IMR-90 (cell line): ENCODE results near the gene ARHGEF40. TPM values are rescaled to one million over a fixed set of nuclear protein-coding genes. Genes with fewer than 3 reads are reported as not detected.

Source experiments
- ATAC-seq: fragments of 200-7000 bp; cut with Tn5 transposase; 2 replicates; pipeline ENCODE4 v1.9.1; 2020; ENCODE audit warnings: low read depth, mild to moderate bottlenecking, moderate library complexity
- BruUV-seq: library from RNA; stranded (reverse); fragments of 400-500 nt; replicated peaks from 2 replicates; lab custom pipeline; 2021; lab: Mats Ljungman, UMichigan
- CTCF ChIA-PET: fragments of 300-600 bp; formaldehyde crosslinking; extraction: SDS; loops from one replicate; lab custom pipeline; 2021; ENCODE audit warnings: antibody characterized with exemption; lab: Yijun Ruan, JAX
- POLR2A ChIA-PET: fragments of 300-600 bp; sonication (Branson Sonifier 250); formaldehyde crosslinking; loops from one replicate; lab custom pipeline; 2022; ENCODE audit warnings: antibody characterized with exemption; ENCODE audit not compliant: unreplicated experiment; lab: Charles Lee
- DNase-seq: peaks from one replicate; pipeline ENCODE4 v3.0.0; 2013
- H2AFZ ChIP-seq: replicated peaks from 2 replicates; pipeline ENCODE3; 2013; ENCODE audit warnings: low read length, mild to moderate bottlenecking; ENCODE audit not compliant: poor library complexity
- H2AK5ac ChIP-seq: 2 replicates; pipeline ENCODE4 v1.6.1; 2013; ENCODE audit warnings: low read depth, low read length, inconsistent platforms
- H2AK9ac ChIP-seq: replicated peaks from 2 replicates; pipeline ENCODE3; 2013; ENCODE audit warnings: mild to moderate bottlenecking, low read depth, low read length, moderate library complexity; ENCODE audit not compliant: poor library complexity
- H2BK120ac ChIP-seq: 2 replicates; pipeline ENCODE4 v1.6.1; 2013; ENCODE audit warnings: low read depth, low read length, inconsistent platforms
- H2BK15ac ChIP-seq: 3 replicates; pipeline ENCODE4 v1.6.1; 2013; ENCODE audit warnings: low read depth, low read length, inconsistent platforms
- H2BK20ac ChIP-seq: 2 replicates; pipeline ENCODE4 v1.6.1; 2013; ENCODE audit warnings: low read depth, mild to moderate bottlenecking, inconsistent platforms, low read length, moderate library complexity
- H2BK5ac ChIP-seq: 2 replicates; pipeline ENCODE4 v1.6.1; 2013; ENCODE audit warnings: mild to moderate bottlenecking, low read depth, low read length, inconsistent platforms; ENCODE audit not compliant: poor library complexity, severe bottlenecking
- H3K14ac ChIP-seq: replicated peaks from 2 replicates; pipeline ENCODE4 v1.6.1; 2013; ENCODE audit warnings: low read depth, low read length, inconsistent platforms
- H3K18ac ChIP-seq: 2 replicates; pipeline ENCODE4 v1.6.1; 2013; ENCODE audit warnings: low read depth, low read length, control low read depth
- H3K23ac ChIP-seq: 2 replicates; pipeline ENCODE4 v1.6.1; 2013; ENCODE audit warnings: low read depth, low read length, inconsistent platforms
- H3K27ac ChIP-seq: 2 replicates; pipeline ENCODE4 v1.5.1; 2013; ENCODE audit warnings: mild to moderate bottlenecking, control low read depth, low read length; ENCODE audit not compliant: insufficient read depth
- H3K27me3 ChIP-seq: 2 replicates; pipeline ENCODE4 v1.6.1; 2013; ENCODE audit warnings: low read length; ENCODE audit not compliant: control insufficient read depth, insufficient read depth
- H3K36me3 ChIP-seq: 2 replicates; pipeline ENCODE4 v1.6.1; 2013; ENCODE audit warnings: low read length, mixed read lengths; ENCODE audit not compliant: control insufficient read depth, insufficient read depth
- H3K4ac ChIP-seq: 2 replicates; pipeline ENCODE4 v1.6.1; 2013; ENCODE audit warnings: low read depth, low read length, inconsistent platforms
- H3K4me1 ChIP-seq: 2 replicates; pipeline ENCODE4 v1.6.1; 2013; ENCODE audit warnings: low read length, mixed read lengths; ENCODE audit not compliant: control insufficient read depth, insufficient read depth
- H3K4me2 ChIP-seq: 2 replicates; pipeline ENCODE4 v1.6.1; 2013; ENCODE audit warnings: low read depth, mild to moderate bottlenecking, control low read depth, low read length, moderate library complexity
- H3K4me3 ChIP-seq: 2 replicates; pipeline ENCODE4 v1.5.1; 2013; ENCODE audit warnings: low read depth, mild to moderate bottlenecking, control low read depth, low read length, moderate library complexity; ENCODE audit not compliant: insufficient read depth
- H3K56ac ChIP-seq: 2 replicates; pipeline ENCODE4 v1.6.1; 2013; ENCODE audit warnings: low read length, inconsistent platforms; ENCODE audit not compliant: insufficient read depth; ENCODE audit errors: extremely low read depth
- H3K79me1 ChIP-seq, 2 experiments: 2 replicates each; pipeline ENCODE4 v1.6.1; 2013; ENCODE audit warnings: low read length in 2 of 2, inconsistent platforms in 1 of 2, low read depth in 1 of 2
- H3K9ac ChIP-seq: 2 replicates; pipeline ENCODE4 v1.6.1; 2013; ENCODE audit warnings: low read depth, low read length, control low read depth
- H3K9me1 ChIP-seq: 2 replicates; pipeline ENCODE4 v1.6.1; 2013; ENCODE audit warnings: low read length, inconsistent platforms; ENCODE audit not compliant: insufficient read depth
- H3K9me3 ChIP-seq: 2 replicates; pipeline ENCODE4 v1.6.1; 2013; ENCODE audit warnings: low read length; ENCODE audit not compliant: control insufficient read depth, insufficient read depth
- H4K20me1 ChIP-seq: 2 replicates; pipeline ENCODE4 v1.6.1; 2013; ENCODE audit warnings: low read length, inconsistent platforms; ENCODE audit not compliant: insufficient read depth
- H4K5ac ChIP-seq: 2 replicates; pipeline ENCODE4 v1.6.1; 2013; ENCODE audit warnings: mild to moderate bottlenecking, low read depth, low read length, control low read depth
- H4K8ac ChIP-seq, 2 experiments: 2 replicates each; pipeline ENCODE4 v1.6.1; 2013; ENCODE audit warnings: low read depth in 2 of 2, low read length in 2 of 2, control low read depth in 1 of 2, inconsistent platforms in 1 of 2
- H4K91ac ChIP-seq: 2 replicates; pipeline ENCODE4 v1.6.1; 2013; ENCODE audit warnings: low read depth, low read length, inconsistent platforms; ENCODE audit not compliant: insufficient read depth
- BHLHE40 ChIP-seq: fragments of 150-350 bp; IDR thresholded peaks from 2 replicates; pipeline ENCODE4 v1.6.1; 2016; ENCODE audit warnings: mild to moderate bottlenecking, low read depth, low read length
- CHD1 ChIP-seq: IDR thresholded peaks from 2 replicates; pipeline ENCODE4 v1.6.1; 2012; ENCODE audit warnings: low read depth, low read length, improper control_type of control experiment
- FOS ChIP-seq: fragments of 150-350 bp; IDR thresholded peaks from 2 replicates; pipeline ENCODE4 v1.6.1; 2016; ENCODE audit warnings: low read depth, low read length
- MAFK ChIP-seq: IDR thresholded peaks from 2 replicates; pipeline ENCODE4 v1.6.1; 2012; ENCODE audit warnings: low read depth, low read length, improper control_type of control experiment
- MAZ ChIP-seq: IDR thresholded peaks from 2 replicates; pipeline ENCODE4 v1.6.1; 2012; ENCODE audit warnings: low read depth, mild to moderate bottlenecking, low read length, improper control_type of control experiment, moderate library complexity, borderline replicate concordance
- NFE2L2 ChIP-seq: fragments of 150-350 bp; IDR thresholded peaks from 2 replicates; pipeline ENCODE4 v1.6.1; 2016; ENCODE audit warnings: low read depth, mild to moderate bottlenecking, low read length
- POLR2A ChIP-seq: IDR thresholded peaks from 2 replicates; pipeline ENCODE4 v1.6.1; 2012; ENCODE audit warnings: mild to moderate bottlenecking, low read depth, low read length
- RCOR1 ChIP-seq: IDR thresholded peaks from 2 replicates; pipeline ENCODE4 v1.6.1; 2012; ENCODE audit warnings: mild to moderate bottlenecking, low read length, improper control_type of control experiment; ENCODE audit not compliant: insufficient replicate concordance
- RFX5 ChIP-seq: IDR thresholded peaks from 2 replicates; pipeline ENCODE4 v1.8.0; 2012; ENCODE audit warnings: low read depth, mild to moderate bottlenecking, low read length, moderate library complexity
- WGBS, 2 experiments: methylation state at CpG; one replicate each; pipeline versions ENCODE4 v1.1.5 to v1.1.7; 2013; ENCODE audit warnings: missing lambda C conversion rate in 2 of 2; ENCODE audit not compliant: insufficient read length in 1 of 2; ENCODE audit errors: extremely low coverage in 2 of 2; 5-methylcytosine and 5-hydroxymethylcytosine counted together
- dilution Hi-C: fragments of 300-500 bp; cut with HindIII; formaldehyde crosslinking; loops from one replicate; pipeline ENCODE4 v1.14.3; 2018; ENCODE audit warnings: low sequenced_read_pairs; ENCODE audit not compliant: unreplicated experiment
- in situ Hi-C: fragments of 300-500 bp; cut with MboI; formaldehyde crosslinking; loops from 3 replicates; pipeline ENCODE4 v1.14.3; 2019; ENCODE audit warnings: low sequenced_read_pairs, inconsistent platforms, mixed read lengths
- intact Hi-C: fragments of 100-400 bp; cut with micrococcal nuclease; formaldehyde crosslinking; loops from 2 replicates; pipeline ENCODE4 v1.10.0; 2022
- polyA plus RNA-seq, 3 experiments: library from polyadenylated mRNA; depleted of rRNA; stranded (reverse); fragments of >200 nt; gene quantifications; 2 replicates each; pipeline ENCODE4 v1.2.3, GENCODE V29; 2012; ENCODE audit warnings: low replicate concordance in 1 of 3
- total RNA-seq: library from RNA; depleted of rRNA; stranded (reverse); fragments of >200 nt; gene quantifications from 2 replicates; pipeline ENCODE4 v1.2.3, GENCODE V29; 2012
- TF ChIP-seq, protein P1 (sequence below): fragments of 150-350 bp; IDR thresholded peaks from 2 replicates; pipeline ENCODE4 v1.6.1; 2016; ENCODE audit warnings: low read depth, mild to moderate bottlenecking, low read length, moderate library complexity, borderline replicate concordance
- TF ChIP-seq, protein P2 (sequence below): fragments of 150-350 bp; IDR thresholded peaks from 2 replicates; pipeline ENCODE4 v1.6.1; 2017; ENCODE audit warnings: mild to moderate bottlenecking, antibody characterized with exemption, low read length, low read depth

Gene ARHGEF40
- total and polyA plus RNA-seq, 2 of the 4 experiments (the other 2 are of a cell fraction): 18.1 to 58.4 TPM

DNA sequence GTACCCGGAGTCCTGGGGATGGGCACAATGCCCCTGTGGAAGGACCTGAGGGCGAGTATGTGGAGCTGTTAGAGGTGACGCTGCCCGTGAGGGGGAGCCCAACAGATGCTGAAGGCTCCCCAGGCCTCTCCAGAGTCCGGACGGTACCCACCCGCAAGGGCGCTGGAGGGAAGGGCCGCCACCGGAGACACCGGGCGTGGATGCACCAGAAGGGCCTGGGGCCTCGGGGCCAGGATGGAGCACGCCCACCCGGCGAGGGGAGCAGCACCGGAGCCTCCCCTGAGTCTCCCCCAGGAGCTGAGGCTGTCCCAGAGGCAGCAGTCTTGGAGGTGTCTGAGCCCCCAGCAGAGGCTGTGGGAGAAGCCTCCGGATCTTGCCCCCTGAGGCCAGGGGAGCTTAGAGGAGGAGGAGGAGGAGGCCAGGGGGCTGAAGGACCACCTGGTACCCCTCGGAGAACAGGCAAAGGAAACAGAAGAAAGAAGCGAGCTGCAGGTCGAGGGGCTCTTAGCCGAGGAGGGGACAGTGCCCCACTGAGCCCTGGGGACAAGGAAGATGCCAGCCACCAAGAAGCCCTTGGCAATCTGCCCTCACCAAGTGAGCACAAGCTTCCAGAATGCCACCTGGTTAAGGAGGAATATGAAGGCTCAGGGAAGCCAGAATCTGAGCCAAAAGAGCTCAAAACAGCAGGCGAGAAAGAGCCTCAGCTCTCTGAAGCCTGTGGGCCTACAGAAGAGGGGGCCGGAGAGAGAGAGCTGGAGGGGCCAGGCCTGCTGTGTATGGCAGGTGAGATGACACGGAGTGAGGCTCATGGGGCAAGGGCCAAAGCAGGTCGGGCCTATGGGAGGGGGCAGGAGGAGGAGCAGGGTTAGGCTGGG is 4.5 kb downstream of the ARHGEF40 start (continued):
- no peak for TF ChIP-seq MAFK

DNA sequence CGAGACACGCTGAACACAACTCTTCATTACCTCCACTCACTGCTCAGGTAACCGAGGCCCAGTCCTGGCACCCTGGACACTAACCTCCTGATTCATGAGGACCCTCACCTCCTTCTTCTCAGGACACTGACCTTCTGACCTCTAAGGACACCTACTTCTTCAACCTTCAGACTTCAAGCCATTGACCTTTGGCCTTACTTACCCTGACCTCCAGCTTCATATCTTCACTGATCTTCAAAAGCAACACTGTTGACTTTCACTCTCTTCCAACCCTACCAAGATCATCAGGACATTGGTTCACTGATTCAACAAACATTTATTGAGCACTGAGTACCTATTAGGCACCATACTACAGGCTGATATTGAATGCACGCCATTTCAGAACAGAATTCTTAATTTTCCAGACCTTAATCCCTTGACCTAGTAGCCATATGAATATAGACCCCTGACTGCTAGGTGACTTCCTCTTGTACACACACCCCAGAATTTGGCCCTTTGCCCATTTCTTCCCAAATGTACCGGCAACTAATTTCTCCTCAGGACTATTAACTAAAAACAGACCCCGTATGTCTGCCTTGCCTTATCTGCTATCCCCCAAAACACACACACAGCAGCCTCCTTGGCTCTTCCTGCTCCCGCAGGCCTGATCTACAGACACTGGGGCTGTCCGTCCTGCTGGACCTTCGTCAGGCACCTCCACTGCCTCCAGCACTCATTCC is 5.8 kb downstream of the ARHGEF40 start:
- H2BK120ac ChIP-seq: no peak overlapping the region
- no peak overlapping the region for H2BK20ac ChIP-seq
- no TSS peak for BruUV-seq
- H3K23ac ChIP-seq: no peak overlapping the region
- 87% methylated on average over 8 of the region's 9 CpGs; no CpG with 5 or more reads in 1 of the 2 experiments for WGBS, 2 experiments
- peaks cover 10% of the 10 kb centered on the region for H3K9me1 ChIP-seq
- TF ChIP-seq, protein P1, sequence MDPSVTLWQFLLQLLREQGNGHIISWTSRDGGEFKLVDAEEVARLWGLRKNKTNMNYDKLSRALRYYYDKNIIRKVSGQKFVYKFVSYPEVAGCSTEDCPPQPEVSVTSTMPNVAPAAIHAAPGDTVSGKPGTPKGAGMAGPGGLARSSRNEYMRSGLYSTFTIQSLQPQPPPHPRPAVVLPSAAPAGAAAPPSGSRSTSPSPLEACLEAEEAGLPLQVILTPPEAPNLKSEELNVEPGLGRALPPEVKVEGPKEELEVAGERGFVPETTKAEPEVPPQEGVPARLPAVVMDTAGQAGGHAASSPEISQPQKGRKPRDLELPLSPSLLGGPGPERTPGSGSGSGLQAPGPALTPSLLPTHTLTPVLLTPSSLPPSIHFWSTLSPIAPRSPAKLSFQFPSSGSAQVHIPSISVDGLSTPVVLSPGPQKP: no peak
- TF ChIP-seq CHD1: no peak
- TF ChIP-seq MAZ: no peak
- no peak for TF ChIP-seq MAFK
- no peak for TF ChIP-seq FOS
- no peak for TF ChIP-seq POLR2A
- TF ChIP-seq, protein P2, sequence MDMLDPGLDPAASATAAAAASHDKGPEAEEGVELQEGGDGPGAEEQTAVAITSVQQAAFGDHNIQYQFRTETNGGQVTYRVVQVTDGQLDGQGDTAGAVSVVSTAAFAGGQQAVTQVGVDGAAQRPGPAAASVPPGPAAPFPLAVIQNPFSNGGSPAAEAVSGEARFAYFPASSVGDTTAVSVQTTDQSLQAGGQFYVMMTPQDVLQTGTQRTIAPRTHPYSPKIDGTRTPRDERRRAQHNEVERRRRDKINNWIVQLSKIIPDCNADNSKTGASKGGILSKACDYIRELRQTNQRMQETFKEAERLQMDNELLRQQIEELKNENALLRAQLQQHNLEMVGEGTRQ: no peak
- TF ChIP-seq RFX5: no peak
- TF ChIP-seq RCOR1: no peak
- no peak for TF ChIP-seq BHLHE40
- TF ChIP-seq NFE2L2: no peak
- H4K5ac ChIP-seq: no peak overlapping the region
- H2AK5ac ChIP-seq: no peak overlapping the region
- dilution Hi-C loops (no loop called here), in situ Hi-C loops (loop anchor here (25.0 kb wide), 2 partner anchors 614 to 739 kb away; partner anchors contain the start of genes APEX1, CCNB1IP1, OSGEP and PARP2), intact Hi-C loops (no loop called here)
- H4K8ac ChIP-seq: no peak overlapping the region
- H3K79me1 ChIP-seq: peaks cover 29 to 48% of the 10 kb centered on the region in 2 experiments
- H3K14ac ChIP-seq: no peak overlapping the region
- peaks cover 11% of the 10 kb centered on the region for H3K4me1 ChIP-seq
- no peak overlapping the region for H3K4ac ChIP-seq
- H3K27ac ChIP-seq: no peak overlapping the region
- ChIA-PET POLR2A (no interaction called here), CTCF (interaction anchor here (1.0 kb wide), 1 partner anchor 17 kb away, joined by 3 read pairs; no protein-coding TSS in a partner anchor)
- H3K4me2 ChIP-seq: no peak overlapping the region
- no peak overlapping the region for H3K9ac ChIP-seq
- H3K56ac ChIP-seq: no peak overlapping the region
- H2AK9ac ChIP-seq: no peak overlapping the region
- H3K27me3 ChIP-seq: no peaks in the 10 kb centered on the region
- no peak overlapping the region for H3K18ac ChIP-seq
- H4K91ac ChIP-seq: no peak overlapping the region
- no peak for ATAC-seq
- H3K36me3 ChIP-seq: peaks cover 76% of the 10 kb centered on the region
- no peak overlapping the region for H3K4me3 ChIP-seq
- H3K9me3 ChIP-seq: no peaks in the 10 kb centered on the region
- peaks cover 10% of the 10 kb centered on the region for H4K20me1 ChIP-seq
- H2BK5ac ChIP-seq: no peak overlapping the region
- H2AFZ ChIP-seq: no peak overlapping the region
- H2BK15ac ChIP-seq: no peak overlapping the region
- no peak for DNase-seq
